Stimulated activated CD4-positive, alpha-beta T cell treated with anti-CD3 and anti-CD28 coated beads, TNF-alpha, amount 100 ng/mL, for 1 hour (primary cell): ENCODE data around the gene EPS15.
"Not testable (repeated sequence)": the region's sequence is repeated elsewhere in the genome, so short reads cannot be mapped to it uniquely, and the experiment has no call there.

Experiments used
- DNase-seq, 3 donors: peaks; one replicate each; pipeline ENCODE4 v3.0.0-alpha.2; 2020; ENCODE audit warnings: low read depth in 3 of 3, low spot score in 1 of 3

The EPS15 gene

GRCh38 chr1:51543858-51544257 is 24.8 kb upstream of the EPS15 start:
- DNase-seq = no peak

DNA sequence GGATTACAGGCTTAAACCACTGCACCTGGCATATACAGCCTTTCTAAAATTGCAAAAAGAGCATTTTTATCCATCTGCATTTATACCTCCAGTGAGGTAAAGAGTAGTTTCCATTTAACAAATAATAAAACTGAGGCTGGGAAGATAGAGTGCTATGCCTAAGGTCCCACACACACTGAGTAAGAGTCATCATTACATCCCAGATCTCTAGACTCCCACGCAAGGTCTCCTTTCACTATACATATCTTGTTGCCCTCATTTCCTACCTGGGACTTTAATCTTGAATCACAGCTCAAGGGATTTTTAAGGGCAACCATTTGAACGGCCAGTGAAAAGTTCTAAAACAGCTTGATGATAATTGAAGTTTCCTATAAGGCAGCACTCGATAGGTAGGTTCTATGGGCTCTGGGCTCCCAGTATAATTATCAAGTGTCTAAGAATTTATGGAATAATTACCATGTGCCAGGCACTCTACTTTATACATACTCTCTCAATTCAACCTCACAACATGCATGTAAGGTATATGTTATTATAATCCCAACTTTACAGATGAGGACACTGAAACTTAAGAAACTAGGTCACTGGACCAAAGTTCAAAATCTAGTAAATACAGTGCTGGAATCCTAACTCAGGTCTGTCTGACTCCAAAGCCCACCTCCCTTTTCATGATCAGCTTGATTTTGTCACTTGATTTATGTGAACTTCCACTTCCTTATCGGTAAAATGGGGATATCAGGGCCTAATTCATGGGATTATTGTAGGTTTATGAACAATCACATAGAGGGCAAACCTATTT is 23.3 kb upstream of the EPS15 start:
- no peak for DNase-seq

DNA sequence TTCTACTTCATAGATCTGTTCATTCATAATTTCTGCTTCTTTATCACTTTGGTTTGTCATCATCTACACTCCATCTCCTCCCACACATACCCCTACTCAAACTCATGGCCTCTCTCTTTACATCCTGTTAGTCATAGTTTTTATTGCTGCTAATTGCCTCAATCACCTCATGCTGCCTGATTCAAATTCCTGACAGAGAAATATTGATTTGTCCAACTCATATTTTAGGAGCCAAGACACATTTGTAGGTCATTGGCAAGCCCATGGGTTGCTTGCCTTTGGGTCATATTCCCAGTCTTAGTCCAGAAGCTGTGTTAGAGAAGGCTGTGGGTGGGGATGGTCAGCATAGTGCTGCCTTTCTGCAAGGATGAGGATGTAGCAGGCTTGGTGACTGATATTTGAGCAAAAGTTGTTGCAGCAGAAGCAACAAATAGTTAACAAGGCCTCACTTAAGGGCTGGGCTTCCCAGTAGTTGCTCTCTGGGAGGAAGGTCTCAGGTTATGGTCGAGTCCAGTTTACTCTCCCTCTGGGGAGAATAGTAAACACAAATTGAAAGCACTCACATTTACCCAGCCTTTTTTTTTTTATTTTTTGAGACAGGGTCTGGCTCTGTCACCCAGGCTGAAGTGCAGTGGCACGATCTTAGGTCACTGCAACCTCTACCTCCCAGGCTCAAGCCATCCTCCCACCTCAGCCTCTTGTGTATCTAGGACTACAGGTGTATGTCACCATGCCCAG is 22.4 kb upstream of the EPS15 start:
- no peak for DNase-seq

GRCh38 chr1:51537568-51537967 is 18.5 kb upstream of the EPS15 start:
- no peak for DNase-seq

GRCh38 chr1:51535006-51535592 is 16.0 kb upstream of the EPS15 start:
- DNase-seq = peak in 1 of 3 donors; percentile 10

GRCh38 chr1:51534447-51534846 is 15.4 kb upstream of the EPS15 start:
- DNase-seq = no peak

DNA sequence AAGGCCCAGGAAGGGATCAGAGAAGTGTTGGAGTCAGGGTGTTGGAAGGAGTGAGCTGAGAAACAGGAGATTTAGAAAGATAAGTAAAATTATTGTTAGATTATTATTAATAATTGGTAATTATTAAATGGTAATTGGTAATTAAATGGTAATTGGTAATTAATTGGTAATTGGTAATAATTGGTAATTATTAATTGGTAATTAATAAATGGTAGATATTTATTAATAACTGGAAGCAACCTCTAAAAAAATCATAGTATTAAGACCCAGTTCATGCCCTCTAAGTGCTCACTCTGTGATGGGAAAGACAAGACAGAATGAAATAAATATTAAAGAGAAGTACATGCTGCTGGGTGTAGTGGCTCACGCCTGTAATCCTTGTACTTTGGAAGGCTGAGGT is 13.8 kb upstream of the EPS15 start:
- DNase-seq = no peak

- not testable (repeated sequence) for DNase-seq
These were observed 11.4 kb upstream of the EPS15 start for GRCh38 chr1:51530447-51530846.

- no peak for DNase-seq
These were observed 8.1 kb upstream of the EPS15 start for GRCh38 chr1:51527144-51527543.

- no peak for DNase-seq
These were observed 7.2 kb upstream of the EPS15 start for GRCh38 chr1:51526248-51526647.

- no peak for DNase-seq
These were observed 6.2 kb upstream of the EPS15 start for GRCh38 chr1:51525295-51525694.

DNA sequence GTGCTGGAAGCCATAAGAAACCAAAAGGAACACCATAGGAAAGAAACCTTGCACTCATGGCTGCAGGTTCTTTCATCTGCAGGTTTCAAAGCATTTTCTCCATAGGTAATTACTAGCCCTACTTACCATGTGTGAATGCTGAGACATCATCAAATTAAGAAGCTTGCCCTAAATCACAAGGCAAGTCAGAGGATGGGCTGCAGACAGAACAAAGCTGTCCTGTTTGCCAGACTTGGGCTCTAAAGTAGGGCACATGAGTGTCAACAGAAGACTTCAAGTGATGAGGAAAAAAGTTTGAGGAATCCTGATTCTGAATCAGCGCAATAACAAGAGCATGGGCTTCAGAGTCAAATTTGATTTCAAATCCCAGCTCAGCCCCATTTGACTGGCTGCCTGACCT is 5.8 kb upstream of the EPS15 start:
- no peak for DNase-seq

DNA sequence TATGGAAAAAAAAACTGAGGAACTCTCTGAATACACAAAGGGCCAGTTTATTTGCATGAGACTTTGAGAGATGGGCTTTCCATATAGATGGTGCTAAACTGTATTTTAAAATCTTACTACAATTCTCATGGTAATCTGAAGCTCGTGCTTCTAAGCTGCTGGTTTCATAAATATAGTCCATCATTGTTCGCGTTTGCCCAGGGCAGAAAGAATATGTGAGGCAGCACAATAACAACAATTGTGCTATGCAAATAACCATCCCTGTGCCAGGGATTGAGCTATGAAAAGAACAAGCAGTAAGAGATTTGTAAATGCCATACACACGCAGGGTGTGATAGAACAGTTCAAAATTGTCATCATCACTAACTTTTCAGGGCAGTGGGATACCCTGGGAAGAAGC is 4.9 kb upstream of the EPS15 start:
- no peak for DNase-seq

- no peak for DNase-seq
These were observed 1.7 kb upstream of the EPS15 start for GRCh38 chr1:51520700-51521248.

DNA sequence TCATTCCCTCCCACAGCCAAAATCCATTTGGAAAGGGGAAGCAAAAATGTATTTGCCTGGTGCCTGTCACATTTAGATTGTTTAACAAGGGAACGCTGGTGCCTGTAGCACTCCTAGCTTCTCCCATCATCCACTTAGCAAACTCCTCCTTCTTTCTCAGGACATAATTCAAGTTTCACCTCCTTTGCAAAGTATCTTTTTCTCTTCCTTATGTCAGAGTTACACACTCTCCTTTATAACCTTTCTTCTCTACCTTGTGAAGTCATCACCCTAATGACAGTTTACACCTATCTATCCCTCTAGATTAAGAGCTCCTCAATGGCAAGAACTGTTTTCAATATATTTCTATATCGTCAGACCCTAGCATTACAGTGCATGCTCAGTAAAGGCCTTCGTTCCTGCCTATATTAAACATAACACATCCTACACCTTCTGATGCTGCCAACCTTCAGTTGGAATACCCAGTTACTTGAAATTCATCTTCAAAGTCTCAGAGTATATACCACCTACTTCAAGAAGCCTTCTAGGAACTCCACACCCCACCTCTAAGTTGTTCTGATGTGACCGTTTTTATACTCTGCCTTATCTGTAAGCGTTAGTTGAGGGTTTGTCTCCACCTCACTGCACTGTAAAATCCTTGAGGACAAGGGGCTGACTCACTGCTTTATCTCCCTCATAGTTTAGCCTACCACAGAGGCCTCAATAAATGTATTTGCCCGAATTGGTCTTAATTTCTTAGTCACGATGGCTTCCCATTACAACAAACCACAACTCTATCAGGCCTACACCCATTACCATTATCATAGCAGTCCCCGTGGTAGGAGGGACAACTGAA is 1.0 kb upstream of the EPS15 start:
- DNase-seq = no peak

- peak in 1 of 3 donors; percentile 31 for DNase-seq
These were observed 449 bp downstream of the EPS15 start for GRCh38 chr1:51518586-51519047.

- no peak for DNase-seq
These were observed 957 bp downstream of the EPS15 start for GRCh38 chr1:51518033-51518585.

GRCh38 chr1:51517361-51518032 is 1.6 kb downstream of the EPS15 start:
- DNase-seq = no peak

DNA sequence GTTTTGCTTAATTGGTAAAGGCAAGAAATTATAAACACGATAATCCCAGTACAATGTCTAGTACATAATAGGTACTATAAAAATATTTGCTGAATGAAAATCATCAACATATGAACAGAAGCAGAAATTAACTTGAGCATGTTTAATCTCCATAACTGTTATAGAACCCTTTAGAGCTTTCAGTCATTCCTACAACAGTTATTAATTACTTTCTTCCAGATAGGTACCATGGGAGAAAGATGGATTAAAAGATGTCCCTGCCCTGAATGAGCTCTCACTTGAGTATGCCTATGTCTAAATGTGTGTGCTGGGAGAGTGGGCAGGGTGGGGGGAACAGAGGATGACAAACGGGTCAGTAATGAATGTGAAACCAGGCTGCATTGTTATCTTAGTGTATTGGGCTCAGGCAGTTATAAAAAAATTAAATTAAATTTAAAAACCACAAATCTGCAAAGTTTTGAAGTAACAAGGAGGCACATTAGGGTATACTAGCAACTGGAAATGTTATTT is 2.4 kb downstream of the EPS15 start:
- no peak for DNase-seq
